ENCODE data around the gene ATR.

DNA sequence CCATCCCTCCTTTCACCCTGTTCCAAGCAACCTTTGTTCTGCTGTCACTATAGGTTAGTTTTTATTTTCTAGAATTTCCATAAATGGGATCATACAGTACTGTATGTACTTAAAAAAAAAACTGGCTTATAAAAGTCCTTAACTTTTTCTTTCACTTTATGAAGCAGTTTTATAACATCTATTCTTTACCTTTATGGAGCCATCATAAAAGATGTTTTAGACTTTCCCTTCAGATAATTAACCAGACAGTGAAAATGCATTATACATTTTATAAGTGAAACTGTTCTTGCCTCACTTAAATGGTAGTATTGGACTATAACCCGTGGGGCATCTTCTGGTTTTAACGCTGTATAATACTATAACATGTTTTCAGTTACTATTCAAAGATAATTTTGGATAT is 43.9 kb upstream of the ATR start:
- TF ChIP-seq, protein P1, sequence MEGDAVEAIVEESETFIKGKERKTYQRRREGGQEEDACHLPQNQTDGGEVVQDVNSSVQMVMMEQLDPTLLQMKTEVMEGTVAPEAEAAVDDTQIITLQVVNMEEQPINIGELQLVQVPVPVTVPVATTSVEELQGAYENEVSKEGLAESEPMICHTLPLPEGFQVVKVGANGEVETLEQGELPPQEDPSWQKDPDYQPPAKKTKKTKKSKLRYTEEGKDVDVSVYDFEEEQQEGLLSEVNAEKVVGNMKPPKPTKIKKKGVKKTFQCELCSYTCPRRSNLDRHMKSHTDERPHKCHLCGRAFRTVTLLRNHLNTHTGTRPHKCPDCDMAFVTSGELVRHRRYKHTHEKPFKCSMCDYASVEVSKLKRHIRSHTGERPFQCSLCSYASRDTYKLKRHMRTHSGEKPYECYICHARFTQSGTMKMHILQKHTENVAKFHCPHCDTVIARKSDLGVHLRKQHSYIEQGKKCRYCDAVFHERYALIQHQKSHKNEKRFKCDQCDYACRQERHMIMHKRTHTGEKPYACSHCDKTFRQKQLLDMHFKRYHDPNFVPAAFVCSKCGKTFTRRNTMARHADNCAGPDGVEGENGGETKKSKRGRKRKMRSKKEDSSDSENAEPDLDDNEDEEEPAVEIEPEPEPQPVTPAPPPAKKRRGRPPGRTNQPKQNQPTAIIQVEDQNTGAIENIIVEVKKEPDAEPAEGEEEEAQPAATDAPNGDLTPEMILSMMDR (IDR thresholded peaks at IDR 0.05) = no peak
- no peak for TF ChIP-seq POLR2A (IDR thresholded peaks at IDR 0.05)

Data from body of pancreas (tissue), 4 donors.